GM10847 (cell line): ENCODE measurements around the gene HLA-E.
A peak's percentile ranks its signal among the peaks of the same experiment; 100 is the strongest.

Source experiments
- POLR2A ChIP-seq: IDR thresholded peaks from 2 replicates; pipeline ENCODE4 v1.6.1; 2011; ENCODE audit not compliant: insufficient read length; ENCODE audit errors: extremely low read depth

Gene HLA-E

GRCh38 chr6:30489081-30490025, at the start of gene HLA-E:
HLA-E (plus strand) TSS chr6:30489509; CDS start chr6:30489532, 23 bp downstream.
- peak; percentile 96 for TF ChIP-seq POLR2A

- TF ChIP-seq POLR2A, result no peak
These were observed 48.1 kb upstream of the HLA-E start for GRCh38 chr6:30441171-30441570.

GRCh38 chr6:30443657-30444450, 45.5 kb upstream of the HLA-E start:
- no peak for TF ChIP-seq POLR2A

GRCh38 chr6:30444451-30444742, 44.9 kb upstream of the HLA-E start:
- no peak for TF ChIP-seq POLR2A

DNA sequence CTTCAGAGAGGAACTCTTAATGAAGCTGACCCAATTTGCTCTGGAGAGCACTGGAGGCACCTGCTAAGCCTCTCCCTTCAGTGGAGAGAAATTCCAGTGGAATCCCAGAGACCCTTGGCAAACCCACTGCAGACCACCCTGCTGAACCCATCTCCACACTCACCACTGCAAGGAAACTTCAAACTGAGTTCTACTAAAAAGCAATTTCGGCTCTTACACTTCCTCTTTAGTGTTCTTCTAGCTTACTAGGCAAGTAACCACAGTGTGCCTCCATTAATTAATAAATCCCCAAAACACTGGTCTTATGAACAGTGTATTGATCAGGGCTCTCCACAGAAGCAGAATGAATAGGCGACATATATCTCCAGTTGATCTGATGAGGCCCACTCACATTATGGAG, 43.0 kb upstream of the HLA-E start:
- TF ChIP-seq POLR2A, result no peak

GRCh38 chr6:30447237-30447636, 42.1 kb upstream of the HLA-E start:
- TF ChIP-seq POLR2A, result no peak

DNA sequence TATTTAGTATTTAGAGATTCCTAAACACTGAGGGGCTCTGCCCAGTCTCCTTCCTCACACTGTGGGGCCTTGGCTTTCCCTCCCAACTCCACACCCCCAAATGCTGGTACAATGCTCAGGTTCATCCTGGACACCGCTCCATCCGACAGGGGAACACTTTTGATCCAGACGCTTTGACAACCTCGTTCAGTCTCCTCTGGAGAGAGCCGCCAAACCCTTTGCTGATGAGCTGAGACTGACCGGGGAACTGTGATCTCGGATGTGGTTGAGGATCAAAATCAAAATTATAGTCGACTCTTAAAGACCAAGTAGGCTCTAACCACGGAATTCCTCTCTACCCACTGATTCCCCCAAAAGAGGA, 38.8 kb upstream of the HLA-E start:
- TF ChIP-seq POLR2A, result no peak

DNA sequence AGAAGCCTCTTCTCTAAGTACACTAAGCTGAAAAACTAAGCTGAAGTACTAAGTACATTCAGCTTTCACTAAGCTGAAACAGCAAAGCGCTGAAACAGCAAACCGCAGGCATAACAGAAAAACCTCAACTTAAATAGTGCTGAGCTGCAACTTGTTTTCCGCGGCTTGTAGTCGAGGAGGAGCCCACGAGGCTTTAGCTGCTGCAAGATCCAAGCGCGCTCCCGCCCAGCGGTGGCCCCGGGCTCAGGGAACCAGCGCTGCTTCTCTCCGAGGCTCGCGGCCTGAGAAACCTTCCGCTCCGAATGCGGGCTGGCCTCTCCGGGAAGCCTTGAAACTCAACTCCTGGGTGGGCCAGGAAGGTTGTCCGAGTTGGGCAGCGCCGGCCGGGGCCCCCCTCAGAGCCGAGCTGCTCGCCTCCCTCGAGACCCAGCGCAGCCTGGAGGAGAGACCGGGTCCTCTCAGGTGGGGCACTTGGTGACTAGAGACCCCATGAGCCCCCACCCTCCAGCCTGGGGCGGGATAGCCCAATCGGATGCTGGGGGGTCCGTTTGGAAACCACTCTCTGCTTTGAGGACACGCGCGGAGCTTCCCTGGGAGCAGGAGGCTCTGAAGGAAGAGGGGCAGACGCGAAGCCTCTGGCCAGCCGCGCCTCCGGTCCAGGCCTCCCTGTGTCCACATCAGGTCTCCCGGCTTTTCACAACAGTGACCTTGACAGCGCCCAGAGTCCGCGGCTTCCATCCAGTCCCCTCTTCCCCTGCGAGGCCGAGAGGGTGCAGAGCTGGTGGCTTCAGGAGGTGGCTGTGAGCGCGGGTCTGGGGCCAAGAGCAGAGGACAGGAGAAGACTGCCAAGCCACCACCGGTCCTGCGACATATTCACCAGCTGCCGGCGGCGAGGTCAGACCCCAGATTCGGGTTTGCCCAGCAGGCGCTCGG, 38.1 kb upstream of the HLA-E start:
- TF ChIP-seq POLR2A, result no peak

- no peak for TF ChIP-seq POLR2A
These were observed 36.4 kb upstream of the HLA-E start for GRCh38 chr6:30452736-30453507.

- TF ChIP-seq POLR2A, result no peak
These were observed 35.7 kb upstream of the HLA-E start for GRCh38 chr6:30453508-30454116.

DNA sequence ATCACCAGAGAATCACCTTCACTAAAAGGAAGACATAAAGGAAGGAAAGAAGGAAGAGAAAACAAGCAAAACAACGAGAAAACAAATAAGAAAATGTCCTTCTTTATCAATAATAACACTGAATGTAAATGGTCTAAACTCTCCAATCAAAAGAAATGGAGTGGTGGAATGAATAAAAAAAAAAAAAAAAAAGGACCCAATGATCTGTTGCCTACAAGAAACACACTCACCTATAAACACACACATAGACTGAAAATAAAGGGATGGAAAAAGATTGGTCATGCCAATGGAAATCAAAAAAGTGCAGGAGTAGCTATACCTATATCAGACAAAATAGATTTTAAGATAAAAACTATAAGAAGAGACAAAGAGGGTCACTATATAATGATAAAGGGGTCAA, 30.2 kb upstream of the HLA-E start:
- TF ChIP-seq POLR2A, result no peak

GRCh38 chr6:30461055-30461454, 28.3 kb upstream of the HLA-E start:
- TF ChIP-seq POLR2A, result no peak

GRCh38 chr6:30462482-30462881, 26.8 kb upstream of the HLA-E start:
- no peak for TF ChIP-seq POLR2A

GRCh38 chr6:30463242-30463641, 26.1 kb upstream of the HLA-E start:
- TF ChIP-seq POLR2A, result no peak
